HCT116 (cell line): ENCODE data around the gene TTC12. TPM values are rescaled to one million over a fixed set of nuclear protein-coding genes. Genes with fewer than 3 reads are reported as not detected.

Experiments
- ATAC-seq: fragments of 200-7000 bp; cut with Tn5 transposase; 2 replicates; pipeline ENCODE4 v1.9.1; 2020; ENCODE audit warnings: mild to moderate bottlenecking, moderate library complexity
- BruUV-seq: library from RNA; stranded (reverse); fragments of 400-500 nt; replicated peaks from 2 replicates; lab custom pipeline; 2021; lab: Mats Ljungman, UMichigan
- CTCF ChIA-PET: fragments of 300-600 bp; sonication (Branson Sonifier 250); formaldehyde crosslinking; loops from one replicate; lab custom pipeline; 2021; ENCODE audit warnings: antibody characterized with exemption; lab: Charles Lee
- POLR2A ChIA-PET: fragments of 300-600, 350-600 bp; sonication (Branson Sonifier 250); formaldehyde crosslinking; loops from one replicate; lab custom pipeline; 2021; ENCODE audit warnings: antibody characterized with exemption; lab: Charles Lee
- RAD21 ChIA-PET, 2 experiments: fragments of 300-600 bp; sonication (Branson Sonifier 250); formaldehyde crosslinking; loops; one replicate each; lab custom pipeline; 2023; ENCODE audit warnings: low total read pairs in 2 of 2; ENCODE audit not compliant: uncharacterized antibody in 2 of 2, unreplicated experiment in 2 of 2, low non-redundant PET in 1 of 2; lab: Charles Lee
- DNase-seq: peaks from one replicate; pipeline ENCODE4 v3.0.0-alpha.2; 2010; ENCODE audit warnings: low read depth, low spot score
- H2AFZ ChIP-seq: fragments of 200-600 bp; shearing (Covaris generic), sonication (generic); 2 replicates; pipeline ENCODE4 v1.6.1; 2017; ENCODE audit warnings: low read depth, mixed run types, mixed read lengths, antibody characterized with exemption, low read length; ENCODE audit not compliant: poor library complexity, severe bottlenecking
- H3K27ac ChIP-seq: 2 replicates; pipeline ENCODE4 v1.5.1; 2012; ENCODE audit warnings: low read depth, low read length
- H3K27me3 ChIP-seq: fragments of 200-600 bp; sonication (generic); 2 replicates; pipeline ENCODE4 v1.6.1; 2016; ENCODE audit warnings: mixed run types, low read length, mixed read lengths; ENCODE audit not compliant: insufficient read depth
- H3K36me3 ChIP-seq, 2 experiments: fragments of 200-500 bp in 1 of 2; fragments of 200-600 bp in 1 of 2; sonication (Bioruptor generic) in 1 of 2; sonication (generic) in 1 of 2; 2 replicates each; pipeline versions ENCODE4 v1.5.1 to v1.6.1; 2014 to 2016; ENCODE audit warnings: low read length in 2 of 2, inconsistent platforms in 1 of 2, mixed read lengths in 1 of 2, mixed run types in 1 of 2; ENCODE audit not compliant: insufficient read depth in 2 of 2, control insufficient read depth in 1 of 2
- H3K4me1 ChIP-seq, 2 experiments: fragments of 200-600 bp in 1 of 2; sonication (generic) in 1 of 2; 2 replicates each; pipeline versions ENCODE4 v1.5.1 to v1.6.1; 2012 to 2017; ENCODE audit warnings: low read length in 2 of 2, inconsistent platforms in 1 of 2, mild to moderate bottlenecking in 1 of 2, mixed read lengths in 1 of 2, mixed run types in 1 of 2, moderate library complexity in 1 of 2; ENCODE audit not compliant: insufficient read depth in 2 of 2, control insufficient read depth in 1 of 2
- H3K4me2 ChIP-seq: fragments of 200-600 bp; sonication (generic); 2 replicates; pipeline ENCODE4 v1.6.1; 2017; ENCODE audit warnings: mixed run types, low read length, mixed read lengths
- H3K4me3 ChIP-seq, 2 experiments: fragments of 200-600 bp in 1 of 2; sonication (generic) in 1 of 2; replicated peaks in 1 of 2; 2 replicates each; pipeline ENCODE4 v1.5.1; 2011 to 2016; ENCODE audit warnings: low read length in 2 of 2, control low read depth in 1 of 2, low read depth in 1 of 2, mild to moderate bottlenecking in 1 of 2, mixed read lengths in 1 of 2, mixed run types in 1 of 2
- H3K79me2 ChIP-seq: fragments of 200-600 bp; sonication (generic); 2 replicates; pipeline ENCODE4 v1.6.1; 2017; ENCODE audit warnings: mild to moderate bottlenecking, mixed run types, low read length, moderate library complexity, mixed read lengths; ENCODE audit not compliant: insufficient read depth
- H3K9ac ChIP-seq: fragments of 200-600 bp; sonication (generic); 2 replicates; pipeline ENCODE4 v1.6.1; 2016; ENCODE audit warnings: low read length, mixed read lengths
- H3K9me2 ChIP-seq: fragments of 200-600 bp; sonication (generic), shearing (Covaris generic); 2 replicates; pipeline ENCODE4 v1.6.1; 2017; ENCODE audit warnings: mixed run types, mild to moderate bottlenecking, moderate library complexity; ENCODE audit not compliant: insufficient read depth
- H3K9me3 ChIP-seq, 2 experiments: fragments of 200-500 bp in 1 of 2; fragments of 200-600 bp in 1 of 2; sonication (Bioruptor generic) in 1 of 2; sonication (generic) in 1 of 2; 2 replicates each; pipeline ENCODE4 v1.6.1; 2014 to 2017; ENCODE audit warnings: low read length in 2 of 2, mixed read lengths in 2 of 2, inconsistent platforms in 1 of 2, low read depth in 1 of 2, mild to moderate bottlenecking in 1 of 2, mixed run types in 1 of 2, moderate library complexity in 1 of 2; ENCODE audit not compliant: control insufficient read depth in 1 of 2, insufficient read depth in 1 of 2
- H4K20me1 ChIP-seq: fragments of 200-600 bp; sonication (generic), shearing (Covaris generic); 2 replicates; pipeline ENCODE4 v1.6.1; 2017; ENCODE audit warnings: mixed run types, mild to moderate bottlenecking, moderate library complexity; ENCODE audit not compliant: insufficient read depth
- EGR1 ChIP-seq: IDR thresholded peaks from 2 replicates; pipeline ENCODE4 v1.6.1; 2012; ENCODE audit warnings: low read depth
- EZH2 ChIP-seq: fragments of 200-600 bp; sonication (generic); IDR thresholded peaks from 2 replicates; pipeline ENCODE4 v1.6.1; 2017; ENCODE audit warnings: antibody characterized with exemption, mixed run types
- EZH2phosphoT487 ChIP-seq: fragments of 200-600 bp; IDR thresholded peaks from 2 replicates; pipeline ENCODE4 v1.6.1; 2018; ENCODE audit warnings: antibody characterized with exemption, borderline replicate concordance
- FOSL1 ChIP-seq: IDR thresholded peaks from 2 replicates; pipeline ENCODE4 v1.6.1; 2012; ENCODE audit warnings: low read depth
- JUND ChIP-seq: IDR thresholded peaks from 2 replicates; pipeline ENCODE4 v1.6.1; 2012
- POLR2AphosphoS5 ChIP-seq: IDR thresholded peaks from 2 replicates; pipeline ENCODE4 v1.6.1; 2011; ENCODE audit warnings: mild to moderate bottlenecking, low read depth, low read length, moderate library complexity
- RAD21 ChIP-seq: IDR thresholded peaks from 2 replicates; pipeline ENCODE4 v1.6.1; 2012; ENCODE audit warnings: low read depth, mild to moderate bottlenecking
- TCF7L2 ChIP-seq: IDR thresholded peaks from 2 replicates; pipeline ENCODE4 v1.7.0; 2011; ENCODE audit warnings: borderline replicate concordance, inconsistent platforms; ENCODE audit not compliant: insufficient read depth, insufficient read length; ENCODE audit errors: extremely low read depth
- ZFX ChIP-seq: fragments of 450-650 bp; IDR thresholded peaks from 2 replicates; pipeline ENCODE4 v1.6.1; 2017
- ZNF274 ChIP-seq: fragments of 200-500 bp; sonication (Bioruptor generic); IDR thresholded peaks from 2 replicates; pipeline ENCODE4 v1.6.1; 2014; ENCODE audit warnings: mild to moderate bottlenecking, low read depth, low read length, inconsistent platforms
- intact Hi-C: fragments of 100-400 bp; cut with micrococcal nuclease; formaldehyde crosslinking; loops from 2 replicates; pipeline ENCODE4 v1.10.0; 2022
- total RNA-seq: library from RNA; stranded (reverse); gene quantifications from one replicate; pipeline ENCODE4 v1.2.1, GENCODE V29; 2021; ENCODE audit not compliant: unreplicated experiment
- TF ChIP-seq, protein P1 (sequence below): IDR thresholded peaks from 2 replicates; pipeline ENCODE4 v1.6.1; 2012
- TF ChIP-seq, protein P2 (sequence below): IDR thresholded peaks from 2 replicates; pipeline ENCODE4 v1.6.1; 2012; ENCODE audit warnings: low read depth
- TF ChIP-seq, protein P3 (sequence below): IDR thresholded peaks from 2 replicates; pipeline ENCODE4 v1.6.1; 2011; ENCODE audit warnings: mild to moderate bottlenecking, low read length, moderate library complexity; ENCODE audit not compliant: insufficient replicate concordance; ENCODE audit errors: extremely low read depth

TTC12 gene
- total RNA-seq, 1 experiment from 2014 or later, result 12.6 TPM

- intact Hi-C loops, result loop anchor here (1.0 to 5.0 kb wide), 5 partner anchors 227 to 956 kb away; no protein-coding TSS in a partner anchor
- no peak for TF ChIP-seq ZFX
- TF ChIP-seq EZH2phosphoT487, result no peak
- TF ChIP-seq FOSL1, result no peak
- TF ChIP-seq ZNF274, result no peak
- TF ChIP-seq TCF7L2, result no peak
- no peak for TF ChIP-seq EZH2
- no peak for TF ChIP-seq RAD21
- TF ChIP-seq, protein P1, sequence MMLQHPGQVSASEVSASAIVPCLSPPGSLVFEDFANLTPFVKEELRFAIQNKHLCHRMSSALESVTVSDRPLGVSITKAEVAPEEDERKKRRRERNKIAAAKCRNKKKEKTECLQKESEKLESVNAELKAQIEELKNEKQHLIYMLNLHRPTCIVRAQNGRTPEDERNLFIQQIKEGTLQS, result no peak
- TF ChIP-seq EGR1, result no peak
- TF ChIP-seq POLR2AphosphoS5, result no peak
- TF ChIP-seq, protein P2, sequence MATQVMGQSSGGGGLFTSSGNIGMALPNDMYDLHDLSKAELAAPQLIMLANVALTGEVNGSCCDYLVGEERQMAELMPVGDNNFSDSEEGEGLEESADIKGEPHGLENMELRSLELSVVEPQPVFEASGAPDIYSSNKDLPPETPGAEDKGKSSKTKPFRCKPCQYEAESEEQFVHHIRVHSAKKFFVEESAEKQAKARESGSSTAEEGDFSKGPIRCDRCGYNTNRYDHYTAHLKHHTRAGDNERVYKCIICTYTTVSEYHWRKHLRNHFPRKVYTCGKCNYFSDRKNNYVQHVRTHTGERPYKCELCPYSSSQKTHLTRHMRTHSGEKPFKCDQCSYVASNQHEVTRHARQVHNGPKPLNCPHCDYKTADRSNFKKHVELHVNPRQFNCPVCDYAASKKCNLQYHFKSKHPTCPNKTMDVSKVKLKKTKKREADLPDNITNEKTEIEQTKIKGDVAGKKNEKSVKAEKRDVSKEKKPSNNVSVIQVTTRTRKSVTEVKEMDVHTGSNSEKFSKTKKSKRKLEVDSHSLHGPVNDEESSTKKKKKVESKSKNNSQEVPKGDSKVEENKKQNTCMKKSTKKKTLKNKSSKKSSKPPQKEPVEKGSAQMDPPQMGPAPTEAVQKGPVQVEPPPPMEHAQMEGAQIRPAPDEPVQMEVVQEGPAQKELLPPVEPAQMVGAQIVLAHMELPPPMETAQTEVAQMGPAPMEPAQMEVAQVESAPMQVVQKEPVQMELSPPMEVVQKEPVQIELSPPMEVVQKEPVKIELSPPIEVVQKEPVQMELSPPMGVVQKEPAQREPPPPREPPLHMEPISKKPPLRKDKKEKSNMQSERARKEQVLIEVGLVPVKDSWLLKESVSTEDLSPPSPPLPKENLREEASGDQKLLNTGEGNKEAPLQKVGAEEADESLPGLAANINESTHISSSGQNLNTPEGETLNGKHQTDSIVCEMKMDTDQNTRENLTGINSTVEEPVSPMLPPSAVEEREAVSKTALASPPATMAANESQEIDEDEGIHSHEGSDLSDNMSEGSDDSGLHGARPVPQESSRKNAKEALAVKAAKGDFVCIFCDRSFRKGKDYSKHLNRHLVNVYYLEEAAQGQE, result no peak
- TF ChIP-seq JUND, result no peak
- TF ChIP-seq, protein P3, sequence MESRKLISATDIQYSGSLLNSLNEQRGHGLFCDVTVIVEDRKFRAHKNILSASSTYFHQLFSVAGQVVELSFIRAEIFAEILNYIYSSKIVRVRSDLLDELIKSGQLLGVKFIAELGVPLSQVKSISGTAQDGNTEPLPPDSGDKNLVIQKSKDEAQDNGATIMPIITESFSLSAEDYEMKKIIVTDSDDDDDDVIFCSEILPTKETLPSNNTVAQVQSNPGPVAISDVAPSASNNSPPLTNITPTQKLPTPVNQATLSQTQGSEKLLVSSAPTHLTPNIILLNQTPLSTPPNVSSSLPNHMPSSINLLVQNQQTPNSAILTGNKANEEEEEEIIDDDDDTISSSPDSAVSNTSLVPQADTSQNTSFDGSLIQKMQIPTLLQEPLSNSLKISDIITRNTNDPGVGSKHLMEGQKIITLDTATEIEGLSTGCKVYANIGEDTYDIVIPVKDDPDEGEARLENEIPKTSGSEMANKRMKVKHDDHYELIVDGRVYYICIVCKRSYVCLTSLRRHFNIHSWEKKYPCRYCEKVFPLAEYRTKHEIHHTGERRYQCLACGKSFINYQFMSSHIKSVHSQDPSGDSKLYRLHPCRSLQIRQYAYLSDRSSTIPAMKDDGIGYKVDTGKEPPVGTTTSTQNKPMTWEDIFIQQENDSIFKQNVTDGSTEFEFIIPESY, result no peak
- ATAC-seq, result no peak
- ChIA-PET POLR2A (no interaction called here), CTCF (interaction anchor here (0.5 to 2.2 kb wide), 4 partner anchors 9 to 868 kb away, joined by 3 to 8 read pairs (median 6); partner anchors contain the start of gene TTC12), RAD21 (no interaction called here)
- H3K4me3 ChIP-seq, result no peak overlapping the region
- H3K27me3 ChIP-seq, result peaks cover 26% of the 10 kb centered on the region
- H3K4me1 ChIP-seq, result no peaks in the 10 kb centered on the region
- DNase-seq, result no peak
- H4K20me1 ChIP-seq, result no peaks in the 10 kb centered on the region
- H3K4me2 ChIP-seq, result no peak overlapping the region
- no peaks in the 10 kb centered on the region for H3K36me3 ChIP-seq
- no peaks in the 10 kb centered on the region for H3K79me2 ChIP-seq
- H3K9me3 ChIP-seq, result no peaks in the 10 kb centered on the region
- no peak overlapping the region for H2AFZ ChIP-seq
- no peak overlapping the region for H3K9ac ChIP-seq
- BruUV-seq, result no TSS peak
- H3K9me2 ChIP-seq, result no peaks in the 10 kb centered on the region
- H3K27ac ChIP-seq, result no peak overlapping the region
Observed at GRCh38 chr11:113304916-113305315, 9.5 kb upstream of the TTC12 start.
